Tibial nerve (tissue), 4 donors: ENCODE results near the gene CAMTA1.

Experiments used
- EP300 ChIP-seq, 2 donors: sonication (generic); formaldehyde crosslinking; IDR thresholded peaks; one replicate each; pipeline ENCODE4 v1.6.1; 2017; ENCODE audit warnings: antibody characterized with exemption in 2 of 2, mild to moderate bottlenecking in 1 of 2
- POLR2A ChIP-seq, 2 donors: fragments of 450-650 bp; IDR thresholded peaks; one replicate each; pipeline ENCODE4 v1.6.1; 2017; ENCODE audit warnings: antibody characterized with exemption in 2 of 2, mild to moderate bottlenecking in 2 of 2, moderate library complexity in 2 of 2
- TF ChIP-seq, protein P1 (sequence below), 5 experiments: fragments of 200-600 bp in 3 of 5; fragments of 450-650 bp in 2 of 5; sonication (generic) in 3 of 5; IDR thresholded peaks; one replicate each; pipeline ENCODE4 v1.5.1; 2016 to 2019; ENCODE audit warnings: antibody characterized with exemption in 5 of 5, mild to moderate bottlenecking in 3 of 5, moderate library complexity in 2 of 5

DNA sequence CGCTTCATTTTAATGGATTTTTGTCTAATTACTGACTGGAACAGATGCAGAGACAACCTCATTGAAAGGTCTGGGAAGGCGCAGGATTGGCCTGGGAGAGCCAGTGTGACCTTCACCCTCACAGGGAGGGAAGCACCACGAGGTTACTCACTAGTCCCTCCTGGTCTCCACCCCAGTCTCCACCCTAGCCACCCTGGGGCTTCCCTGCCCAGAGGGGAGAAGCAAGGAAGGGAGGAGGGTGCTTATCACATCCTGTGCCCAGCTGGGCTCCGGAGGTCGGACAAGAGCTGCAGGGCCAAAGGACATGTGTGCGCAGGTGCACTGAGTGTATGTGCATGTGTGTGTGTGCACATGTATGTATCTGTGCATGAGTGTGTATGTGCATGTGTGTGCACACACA, 765.7 kb downstream of the CAMTA1 start:
- TF ChIP-seq, protein P1, sequence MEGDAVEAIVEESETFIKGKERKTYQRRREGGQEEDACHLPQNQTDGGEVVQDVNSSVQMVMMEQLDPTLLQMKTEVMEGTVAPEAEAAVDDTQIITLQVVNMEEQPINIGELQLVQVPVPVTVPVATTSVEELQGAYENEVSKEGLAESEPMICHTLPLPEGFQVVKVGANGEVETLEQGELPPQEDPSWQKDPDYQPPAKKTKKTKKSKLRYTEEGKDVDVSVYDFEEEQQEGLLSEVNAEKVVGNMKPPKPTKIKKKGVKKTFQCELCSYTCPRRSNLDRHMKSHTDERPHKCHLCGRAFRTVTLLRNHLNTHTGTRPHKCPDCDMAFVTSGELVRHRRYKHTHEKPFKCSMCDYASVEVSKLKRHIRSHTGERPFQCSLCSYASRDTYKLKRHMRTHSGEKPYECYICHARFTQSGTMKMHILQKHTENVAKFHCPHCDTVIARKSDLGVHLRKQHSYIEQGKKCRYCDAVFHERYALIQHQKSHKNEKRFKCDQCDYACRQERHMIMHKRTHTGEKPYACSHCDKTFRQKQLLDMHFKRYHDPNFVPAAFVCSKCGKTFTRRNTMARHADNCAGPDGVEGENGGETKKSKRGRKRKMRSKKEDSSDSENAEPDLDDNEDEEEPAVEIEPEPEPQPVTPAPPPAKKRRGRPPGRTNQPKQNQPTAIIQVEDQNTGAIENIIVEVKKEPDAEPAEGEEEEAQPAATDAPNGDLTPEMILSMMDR (IDR thresholded peaks at IDR 0.05): no peak
- TF ChIP-seq EP300 (IDR thresholded peaks at IDR 0.05) (no peak), POLR2A (IDR thresholded peaks at IDR 0.05) (no peak)
